ENCODE measurements around the gene CCNB1IP1. TPM values are rescaled to one million over a fixed set of nuclear protein-coding genes. Genes with fewer than 3 reads are reported as not detected.

The CCNB1IP1 gene
- total RNA-seq, 1 experiment from 2014 or later = 77.0 TPM

- ChIA-PET RAD21 (ENCODE audit: low non-redundant PET in 1 of 2, low total read pairs in 2 of 2, uncharacterized antibody in 2 of 2, unreplicated experiment in 2 of 2) (no interaction called here), POLR2A (no interaction called here), CTCF (interaction anchor here (1.2 kb wide), 1 partner anchor 26 kb away, joined by 3 read pairs; no protein-coding TSS in a partner anchor)
- Histone ChIP-seq H3K27ac (ENCODE audit: low read depth, low read length) (no peak overlapping the region), H3K36me3 (ENCODE audit: control insufficient read depth in 1 of 2, insufficient read depth in 2 of 2, low read length in 2 of 2) (peaks cover 31 to 47% of the 10 kb centered on the region in 2 experiments; a peak in 3 of 4 replicates), H2AFZ (ENCODE audit: low read depth, low read length, poor library complexity, severe bottlenecking) (no peak overlapping the region), H3K9ac (ENCODE audit: low read length) (no peak overlapping the region), H3K4me3 (replicated peaks in 1 of 2; ENCODE audit: low read depth in 1 of 2, low read length in 2 of 2) (no peak overlapping the region), H3K4me2 (ENCODE audit: low read length) (no peak overlapping the region), H3K9me3 (ENCODE audit: control insufficient read depth in 1 of 2, insufficient read depth in 1 of 2, low read depth in 1 of 2, low read length in 2 of 2) (no peaks in the 10 kb centered on the region), H3K9me2 (ENCODE audit: insufficient read depth) (no peaks in the 10 kb centered on the region), H4K20me1 (ENCODE audit: insufficient read depth) (no peaks in the 10 kb centered on the region), H3K4me1 (ENCODE audit: control insufficient read depth in 1 of 2, insufficient read depth in 2 of 2, low read length in 2 of 2) (no peaks in the 10 kb centered on the region), H3K79me2 (ENCODE audit: insufficient read depth, low read length) (no peaks in the 10 kb centered on the region), H3K27me3 (ENCODE audit: insufficient read depth, low read length) (no peaks in the 10 kb centered on the region)
- TF ChIP-seq RAD21 (IDR thresholded peaks at IDR 0.05; ENCODE audit: low read depth) = no peak
- no peak for TF ChIP-seq SP1 (IDR thresholded peaks at IDR 0.05; ENCODE audit: low read depth)
- intact Hi-C loops (cut with micrococcal nuclease) = no loop called here
- BruUV-seq (replicated peaks) = no TSS peak
- no peak for ATAC-seq
- DNase-seq (ENCODE audit: low read depth, low spot score) = no peak
Measured at GRCh38 chr14:20376071-20376588, 43.1 kb upstream of the CCNB1IP1 start.

DNA sequence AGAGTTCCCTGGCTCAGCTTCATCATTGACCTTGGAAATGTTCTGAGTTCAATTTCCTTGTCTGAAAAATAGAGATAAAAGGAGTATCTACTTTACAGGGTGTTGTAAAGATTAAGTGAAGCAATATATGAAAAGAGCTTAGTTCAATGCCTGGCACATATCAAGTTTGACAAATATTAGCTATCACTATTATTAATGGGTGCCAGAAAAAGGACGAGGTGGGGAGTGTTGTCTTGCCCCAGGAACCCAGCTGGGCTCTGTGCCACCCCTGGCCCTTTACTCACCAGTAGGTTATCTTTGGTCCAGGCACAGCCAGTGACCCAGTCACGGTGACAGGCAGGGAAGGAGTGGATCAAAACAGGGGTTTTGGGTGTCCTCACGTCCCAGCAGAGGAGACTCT, 42.4 kb upstream of the CCNB1IP1 start:
- intact Hi-C loops (cut with micrococcal nuclease) = no loop called here
- Histone ChIP-seq H2AFZ (ENCODE audit: low read depth, low read length, poor library complexity, severe bottlenecking) (no peak overlapping the region), H3K27me3 (ENCODE audit: insufficient read depth, low read length) (no peaks in the 10 kb centered on the region), H3K4me2 (ENCODE audit: low read length) (no peak overlapping the region), H4K20me1 (ENCODE audit: insufficient read depth) (no peaks in the 10 kb centered on the region), H3K27ac (ENCODE audit: low read depth, low read length) (no peak overlapping the region), H3K9ac (ENCODE audit: low read length) (no peak overlapping the region), H3K4me3 (replicated peaks in 1 of 2; ENCODE audit: low read depth in 1 of 2, low read length in 2 of 2) (no peak overlapping the region), H3K9me3 (ENCODE audit: control insufficient read depth in 1 of 2, insufficient read depth in 1 of 2, low read depth in 1 of 2, low read length in 2 of 2) (no peaks in the 10 kb centered on the region), H3K79me2 (ENCODE audit: insufficient read depth, low read length) (no peaks in the 10 kb centered on the region), H3K36me3 (ENCODE audit: control insufficient read depth in 1 of 2, insufficient read depth in 2 of 2, low read length in 2 of 2) (peaks cover 28 to 53% of the 10 kb centered on the region in 2 experiments; a peak in 3 of 4 replicates), H3K4me1 (ENCODE audit: control insufficient read depth in 1 of 2, insufficient read depth in 2 of 2, low read length in 2 of 2) (no peaks in the 10 kb centered on the region), H3K9me2 (ENCODE audit: insufficient read depth) (no peaks in the 10 kb centered on the region)
- no TSS peak for BruUV-seq (replicated peaks)
- ATAC-seq = no peak
- DNase-seq (ENCODE audit: low read depth, low spot score) = no peak
- POLR2A ChIA-PET = no interaction called here
- no peak for TF ChIP-seq EZH2phosphoT487 (IDR thresholded peaks at IDR 0.05; ENCODE audit: borderline replicate concordance)
- no peak for TF ChIP-seq RAD21 (IDR thresholded peaks at IDR 0.05; ENCODE audit: low read depth)
- TF ChIP-seq ZFX (IDR thresholded peaks at IDR 0.05) = no peak
- TF ChIP-seq ZNF274 (IDR thresholded peaks at IDR 0.05; ENCODE audit: low read depth, low read length) = no peak
- no peak for TF ChIP-seq SP1 (IDR thresholded peaks at IDR 0.05; ENCODE audit: low read depth)
- TF ChIP-seq POLR2A (IDR thresholded peaks at IDR 0.05; ENCODE audit: borderline replicate concordance, extremely low read depth, insufficient read depth, insufficient read length) = no peak
- TF ChIP-seq MAX (IDR thresholded peaks at IDR 0.05) = no peak
- no peak for TF ChIP-seq CBX3 (IDR thresholded peaks at IDR 0.05; ENCODE audit: low read depth)
- no peak for TF ChIP-seq SIN3A (IDR thresholded peaks at IDR 0.05; ENCODE audit: low read depth)
- TF ChIP-seq, protein P1, sequence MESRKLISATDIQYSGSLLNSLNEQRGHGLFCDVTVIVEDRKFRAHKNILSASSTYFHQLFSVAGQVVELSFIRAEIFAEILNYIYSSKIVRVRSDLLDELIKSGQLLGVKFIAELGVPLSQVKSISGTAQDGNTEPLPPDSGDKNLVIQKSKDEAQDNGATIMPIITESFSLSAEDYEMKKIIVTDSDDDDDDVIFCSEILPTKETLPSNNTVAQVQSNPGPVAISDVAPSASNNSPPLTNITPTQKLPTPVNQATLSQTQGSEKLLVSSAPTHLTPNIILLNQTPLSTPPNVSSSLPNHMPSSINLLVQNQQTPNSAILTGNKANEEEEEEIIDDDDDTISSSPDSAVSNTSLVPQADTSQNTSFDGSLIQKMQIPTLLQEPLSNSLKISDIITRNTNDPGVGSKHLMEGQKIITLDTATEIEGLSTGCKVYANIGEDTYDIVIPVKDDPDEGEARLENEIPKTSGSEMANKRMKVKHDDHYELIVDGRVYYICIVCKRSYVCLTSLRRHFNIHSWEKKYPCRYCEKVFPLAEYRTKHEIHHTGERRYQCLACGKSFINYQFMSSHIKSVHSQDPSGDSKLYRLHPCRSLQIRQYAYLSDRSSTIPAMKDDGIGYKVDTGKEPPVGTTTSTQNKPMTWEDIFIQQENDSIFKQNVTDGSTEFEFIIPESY (IDR thresholded peaks at IDR 0.05; ENCODE audit: extremely low read depth, insufficient replicate concordance, low read length) = no peak
- no peak for TF ChIP-seq YY1 (IDR thresholded peaks at IDR 0.05; ENCODE audit: extremely low read depth, insufficient replicate concordance, low read depth, low read length)
- no peak for TF ChIP-seq ATF3 (IDR thresholded peaks at IDR 0.05)
- RAD21 ChIA-PET (ENCODE audit: low non-redundant PET in 1 of 2, low total read pairs in 2 of 2, uncharacterized antibody in 2 of 2, unreplicated experiment in 2 of 2) = no interaction called here
- CTCF ChIA-PET = interaction anchor here (1.2 kb wide), 1 partner anchor 26 kb away, joined by 3 read pairs; no protein-coding TSS in a partner anchor
